Retina (tissue), 1 donor: ENCODE data around the gene KLF11.

Experiments used
- DNase-seq: peaks from one replicate; pipeline ENCODE4 v3.0.0-alpha.2; 2016

KLF11 gene

GRCh38 chr2:10043256-10043905 lies at the start of gene KLF11:
KLF11 (plus strand) TSS chr2:10043550; CDS start chr2:10043717, 167 bp downstream.
- peak; percentile 85 for DNase-seq

GRCh38 chr2:9994462-9994861 lies 48.9 kb upstream of the KLF11 start:
- no peak for DNase-seq

GRCh38 chr2:9995059-9995458 lies 48.3 kb upstream of the KLF11 start:
- DNase-seq, result no peak

- no peak for DNase-seq
Observed at GRCh38 chr2:9996321-9996720, 47.0 kb upstream of the KLF11 start.

- no peak for DNase-seq
Observed at GRCh38 chr2:9997936-9998335, 45.4 kb upstream of the KLF11 start.

GRCh38 chr2:9998916-9999654 lies 44.3 kb upstream of the KLF11 start:
- no peak for DNase-seq

- DNase-seq, result no peak
Observed at GRCh38 chr2:9999693-10000092, 43.7 kb upstream of the KLF11 start.

- no peak for DNase-seq
Observed at GRCh38 chr2:10000541-10000940, 42.8 kb upstream of the KLF11 start.

- DNase-seq, result no peak
Observed at GRCh38 chr2:10001586-10001985, 41.8 kb upstream of the KLF11 start.

- no peak for DNase-seq
Observed at GRCh38 chr2:10002109-10002508, 41.2 kb upstream of the KLF11 start.

GRCh38 chr2:10002681-10003080 lies 40.7 kb upstream of the KLF11 start:
- no peak for DNase-seq

GRCh38 chr2:10003206-10004125 lies 39.9 kb upstream of the KLF11 start:
- no peak for DNase-seq

GRCh38 chr2:10004401-10004800 lies 38.9 kb upstream of the KLF11 start:
- DNase-seq, result no peak

- no peak for DNase-seq
Observed at GRCh38 chr2:10004836-10005235, 38.5 kb upstream of the KLF11 start.

- no peak for DNase-seq
Observed at GRCh38 chr2:10005461-10006235, 37.7 kb upstream of the KLF11 start.

GRCh38 chr2:10006236-10007161 lies 36.9 kb upstream of the KLF11 start:
- peak; percentile 70 for DNase-seq

- DNase-seq, result no peak
Observed at GRCh38 chr2:10007435-10007834, 35.9 kb upstream of the KLF11 start.

GRCh38 chr2:10007921-10008808 lies 35.2 kb upstream of the KLF11 start:
- DNase-seq, result peak; percentile 65

GRCh38 chr2:10008809-10009176 lies 34.6 kb upstream of the KLF11 start:
- DNase-seq, result no peak

- no peak for DNase-seq
Observed at GRCh38 chr2:10009271-10009810, 34.0 kb upstream of the KLF11 start.
